ENCODE measurements around the gene SESN3. TPM values are rescaled to one million over a fixed set of nuclear protein-coding genes. Genes with fewer than 3 reads are reported as not detected.
"Not testable (repeated sequence)": the region's sequence is repeated elsewhere in the genome, so short reads cannot be mapped to it uniquely, and the experiment has no call there.

Gene SESN3
- total and polyA plus RNA-seq, 8 donors, result 1.6 to 26.8 (median 5.7) TPM

GRCh38 chr11:95219599-95219998 lies 11.4 kb downstream of the SESN3 start:
- no peaks in the 10 kb centered on the region for H3K27me3 ChIP-seq

GRCh38 chr11:95218149-95218548 lies 12.9 kb downstream of the SESN3 start:
- H3K27ac ChIP-seq, result no peak overlapping the region
- no peak for DNase-seq
- no peaks in the 10 kb centered on the region for H3K9me3 ChIP-seq
- FAIRE-seq, result no peak
- no peaks in the 10 kb centered on the region for H3K36me3 ChIP-seq
- intact Hi-C loops (cut with DNase I), result no loop called here
- TF ChIP-seq CTCF (IDR thresholded peaks at IDR 0.05), result no peak
- no peak for ATAC-seq
- no peaks in the 10 kb centered on the region for H3K27me3 ChIP-seq
- no peaks in the 10 kb centered on the region for H3K4me1 ChIP-seq
- WGBS, 2 donors, result 99% methylated on average over 2 of the region's 2 CpGs
- no peak overlapping the region for H3K4me3 ChIP-seq

More at GRCh38 chr11:95219599-95219998, 11.4 kb downstream of the SESN3 start:
- Histone ChIP-seq H3K9me3 (no peaks in the 10 kb centered on the region), H3K4me1 (no peaks in the 10 kb centered on the region), H3K36me3 (no peaks in the 10 kb centered on the region), H3K4me3 (no peak overlapping the region), H3K27ac (no peak overlapping the region)
- ATAC-seq (no peak), FAIRE-seq (no peak), DNase-seq (no peak)
- WGBS, 2 donors, result 85 to 92% methylated on average over 3 of the region's 3 CpGs
- intact Hi-C loops (cut with DNase I), result no loop called here
- no peak for TF ChIP-seq CTCF (IDR thresholded peaks at IDR 0.05)

GRCh38 chr11:95212609-95213008 lies 18.4 kb downstream of the SESN3 start:
- Histone ChIP-seq H3K4me1 (no peaks in the 10 kb centered on the region), H3K9me3 (no peaks in the 10 kb centered on the region), H3K27me3 (no peaks in the 10 kb centered on the region), H3K36me3 (no peaks in the 10 kb centered on the region), H3K27ac (no peak overlapping the region), H3K4me3 (no peak overlapping the region)
- intact Hi-C loops (cut with DNase I), result no loop called here
- no peak for ATAC-seq
- 58 to 89% methylated on average over 1 of the region's 1 CpG for WGBS, 2 donors
- no peak for TF ChIP-seq CTCF (IDR thresholded peaks at IDR 0.05)
- no peak for DNase-seq
- no peak for FAIRE-seq

- H3K27ac ChIP-seq; H3K9me3 ChIP-seq; intact Hi-C loops (cut with DNase I); DNase-seq; H3K36me3 ChIP-seq; FAIRE-seq; H3K4me1 ChIP-seq; ATAC-seq; H3K4me3 ChIP-seq; H3K27me3 ChIP-seq: not testable (repeated sequence)
- WGBS, 2 donors, result 87 to 88% methylated on average over 6 of the region's 6 CpGs
These were observed 21.5 kb downstream of the SESN3 start for GRCh38 chr11:95209535-95209934.

- intact Hi-C loops (cut with DNase I), result no loop called here
- ATAC-seq, result no peak
- FAIRE-seq, result no peak
- Histone ChIP-seq H3K36me3 (no peaks in the 10 kb centered on the region), H3K9me3 (no peaks in the 10 kb centered on the region), H3K27me3 (no peaks in the 10 kb centered on the region), H3K27ac (no peak overlapping the region), H3K4me3 (no peak overlapping the region), H3K4me1 (no peaks in the 10 kb centered on the region)
- 82 to 86% methylated on average over 4 of the region's 4 CpGs for WGBS, 2 donors
- TF ChIP-seq CTCF (IDR thresholded peaks at IDR 0.05), result no peak
- DNase-seq, result no peak
These were observed 30.1 kb downstream of the SESN3 start for GRCh38 chr11:95200781-95201457.
